GM12878 (cell line): ENCODE data around the gene PLEKHA6. TPM values are rescaled to one million over a fixed set of nuclear protein-coding genes. Genes with fewer than 3 reads are reported as not detected.

Source experiments
- ATAC-seq: fragments of 200-7000 bp; cut with Tn5 transposase; 3 replicates; pipeline ENCODE4 v1.9.1; 2020; ENCODE audit warnings: mild to moderate bottlenecking, moderate library complexity
- BruUV-seq: library from RNA; stranded (reverse); fragments of 400-500 nt; replicated peaks from 2 replicates; lab custom pipeline; 2021; lab: Mats Ljungman, UMichigan
- CTCF ChIA-PET: fragments of 300-600 bp; sonication (Branson Sonifier 250); formaldehyde crosslinking; extraction: SDS; loops from one replicate; lab custom pipeline; 2021; ENCODE audit warnings: inconsistent platforms; lab: Yijun Ruan, JAX
- POLR2A ChIA-PET: fragments of 350-600 bp; formaldehyde crosslinking; extraction: SDS; loops from one replicate; lab custom pipeline; 2021; ENCODE audit warnings: inconsistent platforms; lab: Charles Lee
- RAD21 ChIA-PET: fragments of 300-600 bp; sonication (Branson Sonifier 250); formaldehyde crosslinking; loops from one replicate; lab custom pipeline; 2023; ENCODE audit warnings: antibody characterized with exemption; ENCODE audit not compliant: unreplicated experiment; lab: Charles Lee
- SMC1A ChIA-PET: fragments of 300-600 bp; sonication (Branson Sonifier 250); formaldehyde crosslinking; loops from one replicate; lab custom pipeline; 2023; ENCODE audit not compliant: unreplicated experiment, uncharacterized antibody; lab: Charles Lee
- DNase-seq: peaks from one replicate; pipeline ENCODE4 v3.0.0-alpha.2; 2011; ENCODE audit warnings: low read depth, low spot score
- FAIRE-seq: peaks from 3 replicates; lab custom pipeline; 2011; peaks lifted over from hg19 to GRCh38; lab: Jason Lieb, UNC
- H2AFZ ChIP-seq: 2 replicates; pipeline ENCODE4 v1.6.0; 2011; ENCODE audit warnings: low read depth, low read length, control low read depth; ENCODE audit not compliant: control insufficient read depth
- H3K27ac ChIP-seq: 2 replicates; pipeline ENCODE4 v1.5.1; 2011; ENCODE audit warnings: control low read depth; ENCODE audit not compliant: control insufficient read depth, insufficient read depth
- H3K27me3 ChIP-seq, 2 experiments: replicated peaks in 1 of 2; 2 replicates each; pipeline versions ENCODE4 v1.6.0 to v1.6.1; 2011; ENCODE audit warnings: low read length in 1 of 2; ENCODE audit not compliant: control insufficient read depth in 2 of 2, insufficient read depth in 2 of 2
- H3K36me3 ChIP-seq, 2 experiments: 2 replicates each; pipeline ENCODE4 v1.5.1; 2011; ENCODE audit warnings: low read length in 1 of 2; ENCODE audit not compliant: control insufficient read depth in 2 of 2, insufficient read depth in 2 of 2
- H3K4me1 ChIP-seq: 2 replicates; pipeline ENCODE4 v1.6.1; 2011; ENCODE audit warnings: mild to moderate bottlenecking, low read length, moderate library complexity, mixed read lengths; ENCODE audit not compliant: control insufficient read depth, insufficient read depth
- H3K4me2 ChIP-seq: 2 replicates; pipeline ENCODE4 v1.6.0; 2011; ENCODE audit warnings: control low read depth; ENCODE audit not compliant: control insufficient read depth, insufficient read depth
- H3K4me3 ChIP-seq: fragments of 200-600 bp; sonication (generic); 2 replicates; pipeline ENCODE4 v1.5.1; 2016
- H3K79me2 ChIP-seq: 2 replicates; pipeline ENCODE4 v1.6.0; 2011; ENCODE audit warnings: low read length; ENCODE audit not compliant: control insufficient read depth, insufficient read depth
- H3K9ac ChIP-seq: 2 replicates; pipeline ENCODE4 v1.8.0; 2011; ENCODE audit warnings: low read length, control low read depth, mixed read lengths; ENCODE audit not compliant: control insufficient read depth, insufficient read depth
- H3K9me3 ChIP-seq: replicated peaks from 3 replicates; pipeline ENCODE4 v1.5.1; 2011; ENCODE audit warnings: mild to moderate bottlenecking, low read length; ENCODE audit not compliant: control insufficient read depth, insufficient read depth
- H4K20me1 ChIP-seq: 2 replicates; pipeline ENCODE4 v1.6.0; 2011; ENCODE audit not compliant: control insufficient read depth, insufficient read depth
- EP300 ChIP-seq, 2 experiments: fragments of 150-350 bp in 1 of 2; IDR thresholded peaks; 2 replicates each; pipeline ENCODE4 v1.6.1; 2011 to 2012; ENCODE audit warnings: low read depth in 2 of 2, low read length in 2 of 2, borderline replicate concordance in 1 of 2, improper control_type of control experiment in 1 of 2, inconsistent platforms in 1 of 2; ENCODE audit not compliant: control insufficient read depth in 1 of 2
- EZH2 ChIP-seq: IDR thresholded peaks from 2 replicates; pipeline ENCODE4 v1.6.1; 2012; ENCODE audit warnings: low read depth, mild to moderate bottlenecking, control low read depth, inconsistent platforms, low read length, borderline replicate concordance; ENCODE audit not compliant: control insufficient read depth
- FOXK2 ChIP-seq: fragments of 450-650 bp; IDR thresholded peaks from 2 replicates; pipeline ENCODE4 v1.6.1; 2017; ENCODE audit warnings: mild to moderate bottlenecking, moderate library complexity
- IRF5 ChIP-seq: fragments of 450-650 bp; IDR thresholded peaks from 2 replicates; pipeline ENCODE4 v1.6.1; 2017; ENCODE audit warnings: borderline replicate concordance
- MTA2 ChIP-seq: fragments of 450-650 bp; IDR thresholded peaks from 2 replicates; pipeline ENCODE4 v1.6.1; 2016; ENCODE audit warnings: low read depth, mild to moderate bottlenecking, moderate library complexity
- NBN ChIP-seq: fragments of 450-650 bp; IDR thresholded peaks from 2 replicates; pipeline ENCODE4 v1.6.1; 2016
- SREBF2 ChIP-seq: IDR thresholded peaks from 2 replicates; pipeline ENCODE4 v1.6.1; 2012; ENCODE audit warnings: mild to moderate bottlenecking, low read length
- WGBS: methylation state at CpG from one replicate; pipeline ENCODE4 v1.1.6; 2016; ENCODE audit warnings: low lambda C conversion rate; ENCODE audit not compliant: insufficient replicate concordance, insufficient coverage; ENCODE audit errors: missing lambda C conversion rate; 5-methylcytosine and 5-hydroxymethylcytosine counted together
- in situ Hi-C: fragments of 300-500 bp; cut with MboI; formaldehyde crosslinking; loops from 9 replicates; pipeline ENCODE4 v1.14.3; 2018; ENCODE audit warnings: mixed read lengths
- intact Hi-C: fragments of 100-400 bp; cut with micrococcal nuclease; formaldehyde crosslinking; loops from one replicate; pipeline ENCODE4 v1.14.2; 2022; ENCODE audit not compliant: unreplicated experiment
- polyA plus RNA-seq, 11 experiments: library from polyadenylated mRNA; depleted of rRNA in 4 of 11; unstranded in 6 of 11; stranded (reverse) in 5 of 11; fragments of >200 nt; fragmentation: Nextera tagmentation in 4 of 11; fragmentation: Illumina TruSeq in 1 of 11; extraction: Ambion mirVana in 4 of 11; extraction: Trizol in 1 of 11; gene quantifications; 1 replicate in 1 of 11; 2 replicates in 10 of 11; pipeline versions ENCODE4 v1.2.1 to v1.2.3, GENCODE V29; 2011 to 2016; ENCODE audit warnings: inconsistent platforms in 2 of 11, missing spikeins in 2 of 11, low read depth in 1 of 11
- total RNA-seq, 4 experiments: library from RNA; depleted of rRNA in 3 of 4; stranded (reverse); fragments of >200 nt in 3 of 4; fragmentation: Illumina TruSeq in 1 of 4; extraction: Trizol in 1 of 4; gene quantifications; 2 replicates each; pipeline versions ENCODE4 v1.2.1 to v1.2.3, GENCODE V29; 2013 to 2021

Gene PLEKHA6
- total and polyA plus RNA-seq, 10 of the 15 experiments (the other 5 are each of a cell fraction or from before 2014, with no cell fraction given): 0.04 to 0.81 (median 0.19) TPM; not detected in 4

- in situ Hi-C loops: no loop called here
- H3K9me3 ChIP-seq: no peaks in the 10 kb centered on the region
- RAD21 ChIA-PET: interaction anchor here (4.8 kb wide), 1 partner anchor 100 kb away, joined by 57 read pairs; the partner anchor contains the start of gene PLEKHA6
- POLR2A ChIA-PET: no interaction called here
- no peaks in the 10 kb centered on the region; the same call in 1 of the 2 replicates for H4K20me1 ChIP-seq
- H3K27me3 ChIP-seq: peaks cover 2 to 7% of the 10 kb centered on the region in 2 experiments; a peak in 3 of 4 replicates
- TF ChIP-seq IRF5: no peak
- TF ChIP-seq MTA2: no peak
- TF ChIP-seq EZH2: no peak
- TF ChIP-seq SREBF2: no peak
- TF ChIP-seq FOXK2: no peak
- no peak for TF ChIP-seq EP300 (IDR thresholded peaks at IDR 0.05; ENCODE audit: borderline replicate concordance in 1 of 2, control insufficient read depth in 1 of 2, low read depth in 2 of 2, low read length in 2 of 2)
- no peak for TF ChIP-seq NBN
- H3K27ac ChIP-seq: no peak overlapping the region
- no peak for DNase-seq
- no peak for FAIRE-seq
- CTCF ChIA-PET: interaction anchor here (1.1 to 5.5 kb wide), 2 partner anchors 101 to 137 kb away, joined by 3 to 24 read pairs; no protein-coding TSS in a partner anchor
- SMC1A ChIA-PET: interaction anchor here (1.4 to 8.4 kb wide), 2 partner anchors 30 to 101 kb away, joined by 3 to 86 read pairs; partner anchors contain the start of gene PLEKHA6
- H3K4me2 ChIP-seq: no peak overlapping the region
- H3K4me3 ChIP-seq: no peak overlapping the region
- H3K36me3 ChIP-seq: no peaks in the 10 kb centered on the region
- no peaks in the 10 kb centered on the region for H3K79me2 ChIP-seq
- H3K4me1 ChIP-seq: no peaks in the 10 kb centered on the region
- 17% methylated on average over 12 of the region's 12 CpGs for WGBS
- H3K9ac ChIP-seq: no peak overlapping the region
- no TSS peak for BruUV-seq
- ATAC-seq: no peak
- no peak overlapping the region for H2AFZ ChIP-seq
- intact Hi-C loops: no loop called here
Observed at GRCh38 chr1:204261266-204261665, 98.5 kb downstream of the PLEKHA6 start.
